ENCODE results near the gene CDKAL1. TPM values are rescaled to one million over a fixed set of nuclear protein-coding genes. Genes with fewer than 3 reads are reported as not detected.

CDKAL1 gene
- total RNA-seq, 1 experiment from 2014 or later = 16.1 TPM

DNA sequence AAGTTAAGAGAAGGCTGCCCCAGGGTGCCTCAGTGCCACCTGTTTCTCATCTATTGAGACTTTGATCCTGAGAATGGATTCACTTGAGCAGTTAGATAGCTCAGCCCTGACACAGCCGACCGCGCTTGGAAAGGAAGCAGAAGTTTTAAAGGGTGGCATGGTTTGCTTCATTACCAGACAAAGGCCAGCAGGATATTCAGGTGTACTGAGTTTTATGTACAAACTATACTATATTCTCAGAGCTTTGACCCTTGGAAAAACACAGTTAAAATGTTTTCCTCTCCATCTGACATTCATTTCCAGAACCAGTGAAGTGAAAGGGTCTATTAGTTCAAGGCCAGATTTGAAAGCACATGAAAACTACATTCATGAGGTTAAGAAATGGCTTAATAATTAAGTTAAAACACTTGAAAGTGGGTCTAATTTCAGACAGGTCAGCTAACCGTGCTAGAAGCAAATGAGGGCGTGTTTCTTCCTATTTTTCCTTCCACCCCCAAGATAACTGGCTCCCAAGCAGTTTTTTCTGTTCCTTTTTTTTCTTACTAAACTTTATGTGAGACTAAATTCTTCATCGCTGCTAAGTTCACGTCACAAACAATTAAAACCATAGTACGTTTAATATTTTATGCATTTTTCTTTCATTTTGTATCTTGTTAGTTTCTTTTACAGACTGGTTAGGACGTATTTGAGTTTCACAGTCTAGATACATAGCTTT lies 674.0 kb downstream of the CDKAL1 start:
- H3K27me3 ChIP-seq (ENCODE audit: insufficient read depth, low read depth) = no peaks in the 10 kb centered on the region
- intact Hi-C loops (cut with micrococcal nuclease; ENCODE audit: unreplicated experiment) = no loop called here
- H4K20me1 ChIP-seq (ENCODE audit: insufficient read depth) = no peaks in the 10 kb centered on the region
- no peak overlapping the region for H3K27ac ChIP-seq
- no peak overlapping the region for H3K4me2 ChIP-seq
- no peak for DNase-seq
- H3K9me2 ChIP-seq (ENCODE audit: insufficient read depth) = no peaks in the 10 kb centered on the region
- no TSS peak for BruUV-seq (replicated peaks)
- H2AFZ ChIP-seq = no peak overlapping the region
- ChIA-PET POLR2A (ENCODE audit: unreplicated experiment) (no interaction called here), CTCF (no interaction called here)
- no peaks in the 10 kb centered on the region for H3K4me1 ChIP-seq (replicated peaks; ENCODE audit: insufficient read depth)
- H3K4me3 ChIP-seq = no peak overlapping the region
- no peak for TF ChIP-seq EZH2 (IDR thresholded peaks at IDR 0.05; ENCODE audit: low read depth)
- no peaks in the 10 kb centered on the region for H3K36me3 ChIP-seq (ENCODE audit: low read depth)
- no peaks in the 10 kb centered on the region for H3K9me3 ChIP-seq (ENCODE audit: insufficient read depth, low read depth)
- H3K79me2 ChIP-seq (ENCODE audit: low read depth) = no peaks in the 10 kb centered on the region
- no peaks in the 10 kb centered on the region for H3F3A ChIP-seq (ENCODE audit: insufficient read depth, low read depth)

DNA sequence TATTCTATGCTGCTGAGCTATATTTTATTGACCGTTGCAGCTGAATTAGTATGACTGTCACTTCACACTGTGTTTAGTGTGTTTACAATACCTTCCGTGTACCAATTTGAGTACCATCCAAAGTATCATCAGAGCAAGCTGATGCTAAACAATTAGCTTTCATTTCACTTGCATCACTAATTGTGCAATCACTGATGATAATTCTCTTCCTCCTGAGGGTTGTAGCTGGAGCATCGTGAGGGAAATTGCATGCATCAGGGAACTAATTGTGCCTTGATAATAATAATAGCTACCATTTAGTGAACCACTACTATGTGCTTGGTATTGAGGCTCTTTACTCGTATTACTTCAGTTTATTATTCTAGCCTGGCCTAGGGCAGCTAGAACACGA lies 674.5 kb downstream of the CDKAL1 start:
- no peaks in the 10 kb centered on the region for H3K36me3 ChIP-seq (ENCODE audit: low read depth)
- H3F3A ChIP-seq (ENCODE audit: insufficient read depth, low read depth) = no peaks in the 10 kb centered on the region
- H2AFZ ChIP-seq = no peak overlapping the region
- ChIA-PET CTCF (no interaction called here), POLR2A (ENCODE audit: unreplicated experiment) (no interaction called here)
- no peak overlapping the region for H3K27ac ChIP-seq
- DNase-seq = no peak
- no peaks in the 10 kb centered on the region for H3K9me2 ChIP-seq (ENCODE audit: insufficient read depth)
- no TSS peak for BruUV-seq (replicated peaks)
- no peak for TF ChIP-seq EZH2 (IDR thresholded peaks at IDR 0.05; ENCODE audit: low read depth)
- TF ChIP-seq, protein P1, sequence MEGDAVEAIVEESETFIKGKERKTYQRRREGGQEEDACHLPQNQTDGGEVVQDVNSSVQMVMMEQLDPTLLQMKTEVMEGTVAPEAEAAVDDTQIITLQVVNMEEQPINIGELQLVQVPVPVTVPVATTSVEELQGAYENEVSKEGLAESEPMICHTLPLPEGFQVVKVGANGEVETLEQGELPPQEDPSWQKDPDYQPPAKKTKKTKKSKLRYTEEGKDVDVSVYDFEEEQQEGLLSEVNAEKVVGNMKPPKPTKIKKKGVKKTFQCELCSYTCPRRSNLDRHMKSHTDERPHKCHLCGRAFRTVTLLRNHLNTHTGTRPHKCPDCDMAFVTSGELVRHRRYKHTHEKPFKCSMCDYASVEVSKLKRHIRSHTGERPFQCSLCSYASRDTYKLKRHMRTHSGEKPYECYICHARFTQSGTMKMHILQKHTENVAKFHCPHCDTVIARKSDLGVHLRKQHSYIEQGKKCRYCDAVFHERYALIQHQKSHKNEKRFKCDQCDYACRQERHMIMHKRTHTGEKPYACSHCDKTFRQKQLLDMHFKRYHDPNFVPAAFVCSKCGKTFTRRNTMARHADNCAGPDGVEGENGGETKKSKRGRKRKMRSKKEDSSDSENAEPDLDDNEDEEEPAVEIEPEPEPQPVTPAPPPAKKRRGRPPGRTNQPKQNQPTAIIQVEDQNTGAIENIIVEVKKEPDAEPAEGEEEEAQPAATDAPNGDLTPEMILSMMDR (conservative IDR thresholded peaks at IDR 0.05) = no peak
- no peaks in the 10 kb centered on the region for H3K27me3 ChIP-seq (ENCODE audit: insufficient read depth, low read depth)
- H3K4me3 ChIP-seq = no peak overlapping the region
- no peaks in the 10 kb centered on the region for H3K9me3 ChIP-seq (ENCODE audit: insufficient read depth, low read depth)
- no peak overlapping the region for H3K4me2 ChIP-seq
- H4K20me1 ChIP-seq (ENCODE audit: insufficient read depth) = no peaks in the 10 kb centered on the region
- intact Hi-C loops (cut with micrococcal nuclease; ENCODE audit: unreplicated experiment) = no loop called here
- H3K4me1 ChIP-seq (replicated peaks; ENCODE audit: insufficient read depth) = no peaks in the 10 kb centered on the region
- no peaks in the 10 kb centered on the region for H3K79me2 ChIP-seq (ENCODE audit: low read depth)

DNA sequence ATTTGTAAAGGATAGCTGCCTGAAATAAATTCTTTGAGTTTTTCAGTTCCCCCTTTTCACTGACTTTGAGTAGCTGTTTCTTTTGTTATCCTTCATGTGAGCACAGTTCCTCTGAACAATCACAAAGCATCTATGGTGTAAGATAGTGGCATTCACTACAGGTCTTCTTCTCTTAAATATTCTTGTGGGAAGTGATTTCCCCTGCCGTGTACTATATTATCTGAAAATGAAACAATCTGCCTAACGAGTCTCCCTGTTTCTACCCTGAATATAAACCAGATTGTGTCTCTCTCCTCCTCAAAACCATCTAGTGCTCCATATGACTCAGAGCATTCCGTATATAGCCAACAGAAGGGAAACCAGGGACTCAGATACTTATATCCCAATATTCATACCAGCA lies 679.2 kb downstream of the CDKAL1 start:
- Histone ChIP-seq H3K36me3 (ENCODE audit: low read depth) (no peaks in the 10 kb centered on the region), H4K20me1 (ENCODE audit: insufficient read depth) (no peaks in the 10 kb centered on the region), H3K4me3 (no peak overlapping the region), H3K79me2 (ENCODE audit: low read depth) (no peaks in the 10 kb centered on the region), H3K27ac (no peak overlapping the region), H3F3A (ENCODE audit: insufficient read depth, low read depth) (no peaks in the 10 kb centered on the region; the same call in 1 of the 2 replicates), H2AFZ (no peak overlapping the region), H3K9me2 (ENCODE audit: insufficient read depth) (no peaks in the 10 kb centered on the region), H3K9me3 (ENCODE audit: insufficient read depth, low read depth) (peaks cover 8% of the 10 kb centered on the region), H3K4me1 (replicated peaks; ENCODE audit: insufficient read depth) (0 out of 2 replicates have a peak, but pooled peaks cover 1% of the 10 kb centered on the region), H3K4me2 (no peak overlapping the region), H3K27me3 (ENCODE audit: insufficient read depth, low read depth) (no peaks in the 10 kb centered on the region)
- ChIA-PET POLR2A (ENCODE audit: unreplicated experiment) (no interaction called here), CTCF (no interaction called here)
- no TSS peak for BruUV-seq (replicated peaks)
- TF ChIP-seq EZH2 (IDR thresholded peaks at IDR 0.05; ENCODE audit: low read depth) = no peak
- TF ChIP-seq, protein P1 (conservative IDR thresholded peaks at IDR 0.05) = no peak
- DNase-seq = no peak
- intact Hi-C loops (cut with micrococcal nuclease; ENCODE audit: unreplicated experiment) = no loop called here
